ENCODE measurements around the gene AMPD3.

DNA sequence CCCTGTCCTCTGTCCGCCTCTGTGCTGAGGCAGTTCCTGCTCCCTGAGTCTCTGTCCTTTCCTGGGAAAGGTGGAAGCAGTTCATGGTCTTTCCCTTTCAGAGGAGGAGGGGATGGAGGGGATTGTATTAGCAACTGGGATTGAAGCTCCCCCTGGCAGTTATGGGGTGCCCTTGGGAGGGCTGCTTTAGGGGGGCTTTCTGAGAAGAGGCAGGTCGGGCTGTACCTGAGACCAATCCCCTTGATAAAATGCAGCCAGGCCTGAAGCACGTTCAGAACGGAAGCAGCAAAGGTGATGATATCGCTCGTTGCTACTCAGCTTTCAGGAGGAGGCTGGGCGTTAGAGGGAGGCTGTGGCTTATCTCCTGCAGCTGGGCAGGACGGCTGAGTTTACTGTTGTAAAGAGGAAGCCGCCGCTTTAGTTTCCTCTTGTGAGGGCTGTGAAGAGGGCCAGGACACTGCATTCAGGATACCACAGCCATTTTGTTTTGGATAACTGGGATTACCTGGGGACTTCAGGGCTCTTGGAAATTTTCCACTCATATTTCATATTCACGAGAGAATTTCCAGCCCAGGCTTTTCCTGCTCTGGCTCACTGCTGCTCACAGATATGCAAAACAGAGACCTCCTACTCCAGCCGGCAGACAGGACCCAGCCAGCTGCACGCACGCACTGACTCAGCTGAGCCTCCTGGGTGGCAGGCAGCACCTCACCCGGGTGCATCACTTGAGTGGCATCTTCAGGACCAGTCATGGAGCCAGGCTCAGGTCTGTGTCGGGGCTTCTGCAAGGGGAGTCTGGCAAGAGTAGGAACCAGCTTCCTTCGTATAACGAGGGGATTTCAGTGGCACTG lies 798 bp downstream of the AMPD3 start:
- TF ChIP-seq POLR2AphosphoS5 (IDR thresholded peaks at IDR 0.05) (peak; percentile 75 to 89 (median 86)), POLR2A (IDR thresholded peaks at IDR 0.05) (peak in 1 of 3 donors; percentile 24)
- TF ChIP-seq, protein P1, sequence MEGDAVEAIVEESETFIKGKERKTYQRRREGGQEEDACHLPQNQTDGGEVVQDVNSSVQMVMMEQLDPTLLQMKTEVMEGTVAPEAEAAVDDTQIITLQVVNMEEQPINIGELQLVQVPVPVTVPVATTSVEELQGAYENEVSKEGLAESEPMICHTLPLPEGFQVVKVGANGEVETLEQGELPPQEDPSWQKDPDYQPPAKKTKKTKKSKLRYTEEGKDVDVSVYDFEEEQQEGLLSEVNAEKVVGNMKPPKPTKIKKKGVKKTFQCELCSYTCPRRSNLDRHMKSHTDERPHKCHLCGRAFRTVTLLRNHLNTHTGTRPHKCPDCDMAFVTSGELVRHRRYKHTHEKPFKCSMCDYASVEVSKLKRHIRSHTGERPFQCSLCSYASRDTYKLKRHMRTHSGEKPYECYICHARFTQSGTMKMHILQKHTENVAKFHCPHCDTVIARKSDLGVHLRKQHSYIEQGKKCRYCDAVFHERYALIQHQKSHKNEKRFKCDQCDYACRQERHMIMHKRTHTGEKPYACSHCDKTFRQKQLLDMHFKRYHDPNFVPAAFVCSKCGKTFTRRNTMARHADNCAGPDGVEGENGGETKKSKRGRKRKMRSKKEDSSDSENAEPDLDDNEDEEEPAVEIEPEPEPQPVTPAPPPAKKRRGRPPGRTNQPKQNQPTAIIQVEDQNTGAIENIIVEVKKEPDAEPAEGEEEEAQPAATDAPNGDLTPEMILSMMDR (IDR thresholded peaks at IDR 0.05 in 8 of 11, conservative IDR thresholded peaks at IDR 0.05 in 3 of 11) = peak in 1 of 11 experiments; percentile 9
